SHP77 (cell line): ENCODE data around the gene VOPP1.

Experiments used
- DNase-seq, 2 experiments: peaks; one replicate each; lab custom pipeline; 2025; lab: John Stamatoyannopoulos, UW

Gene VOPP1

DNA sequence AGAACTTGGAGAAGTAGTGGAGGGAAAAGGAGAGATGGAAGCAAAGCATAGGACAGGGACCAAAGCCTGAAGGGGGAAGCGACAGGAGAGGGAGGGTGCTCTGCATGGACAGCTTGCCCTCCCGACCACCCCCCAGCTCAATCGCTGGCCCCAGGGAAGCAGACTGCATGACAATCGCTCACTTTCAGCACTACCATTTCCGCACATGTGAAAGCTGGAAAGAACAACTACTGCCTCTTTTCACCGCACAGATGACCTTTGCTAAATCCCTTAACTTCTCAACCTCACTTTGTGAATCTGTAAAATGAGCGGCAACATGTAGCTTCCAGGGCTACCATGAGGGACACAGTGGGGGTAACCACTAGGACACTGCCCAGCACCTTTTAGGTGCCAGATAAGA lies 17.1 kb downstream of the VOPP1 start:
- DNase-seq, result no peak

GRCh38 chr7:55554038-55554437 lies 18.3 kb downstream of the VOPP1 start:
- no peak for DNase-seq

GRCh38 chr7:55553024-55553345 lies 19.3 kb downstream of the VOPP1 start:
- DNase-seq, result no peak

GRCh38 chr7:55552320-55553023 lies 19.8 kb downstream of the VOPP1 start:
- DNase-seq, result no peak

GRCh38 chr7:55550841-55551537 lies 21.3 kb downstream of the VOPP1 start:
- DNase-seq, result no peak

GRCh38 chr7:55550010-55550663 lies 22.2 kb downstream of the VOPP1 start:
- DNase-seq, result peak; percentile 60 to 86

GRCh38 chr7:55549457-55549856 lies 22.8 kb downstream of the VOPP1 start:
- peak in 1 of 2 experiments; percentile 38 for DNase-seq

DNA sequence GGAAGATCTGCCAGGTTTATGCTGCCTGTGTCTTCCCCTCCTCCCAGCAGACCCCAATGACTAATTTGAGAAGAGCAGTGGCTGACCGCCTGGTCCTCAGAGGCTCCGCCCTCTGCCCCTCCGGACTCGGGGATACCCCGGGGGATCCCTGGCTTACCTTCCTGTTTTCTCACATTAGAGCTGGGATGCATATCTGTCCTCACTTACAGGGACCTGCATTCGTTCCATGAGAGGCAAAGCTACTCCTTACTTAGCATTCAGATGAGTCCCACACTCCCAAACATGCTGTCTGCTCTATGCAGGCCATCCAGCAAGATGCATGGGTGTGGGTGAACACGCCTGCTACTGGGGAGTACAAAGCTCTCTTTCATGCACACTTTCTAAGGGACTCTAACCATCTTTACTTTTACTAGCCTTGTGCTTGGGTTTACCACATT lies 24.0 kb downstream of the VOPP1 start:
- no peak for DNase-seq

- peak; percentile 90 to 95 for DNase-seq
Observed at GRCh38 chr7:55546814-55547213, 25.5 kb downstream of the VOPP1 start.

DNA sequence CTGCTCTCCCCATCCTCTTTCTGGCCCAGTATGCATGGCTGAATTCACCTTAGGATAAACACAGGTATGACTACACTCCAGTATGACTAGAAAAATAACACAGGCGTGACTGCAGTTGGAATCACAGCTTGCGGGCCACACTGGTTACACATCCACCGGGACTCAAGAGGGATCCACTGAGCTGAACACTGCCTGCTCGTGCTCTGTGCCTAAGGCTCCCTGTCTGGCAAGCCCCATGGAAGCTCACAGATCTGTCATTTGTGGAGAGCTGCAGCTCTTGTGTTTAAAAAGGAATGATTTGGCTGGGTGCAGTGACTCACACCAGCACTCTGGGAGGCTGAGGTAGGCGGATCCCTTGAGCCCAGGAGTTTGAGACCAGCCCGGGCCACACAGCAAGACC lies 26.8 kb downstream of the VOPP1 start:
- peak in 1 of 2 experiments; percentile 40 for DNase-seq

DNA sequence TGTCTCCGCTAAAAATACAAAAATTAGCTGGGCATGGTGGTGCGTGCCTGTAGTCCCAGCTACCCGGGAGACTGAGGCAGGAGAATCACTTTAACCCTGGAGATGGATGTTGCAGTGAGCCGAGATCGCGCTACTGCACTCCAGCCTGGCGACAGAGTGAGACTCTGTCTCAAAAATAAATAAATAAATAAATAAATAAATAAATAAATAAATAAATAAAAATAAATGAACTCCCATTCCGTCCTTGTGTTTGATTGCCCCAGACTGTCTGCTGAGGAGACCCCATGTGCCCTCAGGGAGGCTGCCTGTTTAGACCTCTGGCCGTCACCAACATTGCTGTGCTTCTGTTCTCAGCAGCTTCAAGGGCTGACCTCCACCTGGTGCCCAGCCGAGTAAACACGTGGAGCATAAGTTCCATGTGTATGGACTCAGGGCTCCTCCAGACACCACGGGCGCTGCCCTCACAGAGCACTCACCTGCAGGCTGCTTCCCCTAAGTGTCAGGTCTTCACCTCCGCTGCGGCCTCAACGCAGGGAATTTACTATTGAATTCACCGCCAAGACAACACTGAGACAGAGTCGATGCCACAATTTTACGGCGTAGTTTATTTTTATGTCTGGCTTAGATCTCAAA lies 32.0 kb downstream of the VOPP1 start:
- DNase-seq, result no peak

DNA sequence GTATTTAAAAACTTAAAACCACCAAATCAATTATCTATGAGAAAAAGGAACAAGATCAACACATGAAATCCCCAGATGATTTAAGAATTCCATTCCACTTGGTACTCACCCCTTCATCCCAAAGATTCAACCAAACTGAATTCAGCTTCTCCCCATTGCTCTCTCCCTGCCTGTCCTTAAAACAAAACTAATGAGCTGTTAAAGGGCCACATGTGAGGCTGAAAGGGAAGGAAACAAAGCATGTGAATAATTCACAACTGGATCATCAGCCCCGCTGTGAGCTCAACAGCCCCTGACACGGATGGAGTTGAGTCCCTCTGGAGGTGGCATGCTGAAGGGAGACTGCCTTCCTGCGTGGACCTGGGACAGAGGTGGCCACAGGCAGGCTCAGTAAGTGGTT lies 32.9 kb downstream of the VOPP1 start:
- DNase-seq, result no peak

- DNase-seq, result no peak
Observed at GRCh38 chr7:55538538-55538937, 33.8 kb downstream of the VOPP1 start.

GRCh38 chr7:55537458-55537990 lies 34.8 kb downstream of the VOPP1 start:
- no peak for DNase-seq

DNA sequence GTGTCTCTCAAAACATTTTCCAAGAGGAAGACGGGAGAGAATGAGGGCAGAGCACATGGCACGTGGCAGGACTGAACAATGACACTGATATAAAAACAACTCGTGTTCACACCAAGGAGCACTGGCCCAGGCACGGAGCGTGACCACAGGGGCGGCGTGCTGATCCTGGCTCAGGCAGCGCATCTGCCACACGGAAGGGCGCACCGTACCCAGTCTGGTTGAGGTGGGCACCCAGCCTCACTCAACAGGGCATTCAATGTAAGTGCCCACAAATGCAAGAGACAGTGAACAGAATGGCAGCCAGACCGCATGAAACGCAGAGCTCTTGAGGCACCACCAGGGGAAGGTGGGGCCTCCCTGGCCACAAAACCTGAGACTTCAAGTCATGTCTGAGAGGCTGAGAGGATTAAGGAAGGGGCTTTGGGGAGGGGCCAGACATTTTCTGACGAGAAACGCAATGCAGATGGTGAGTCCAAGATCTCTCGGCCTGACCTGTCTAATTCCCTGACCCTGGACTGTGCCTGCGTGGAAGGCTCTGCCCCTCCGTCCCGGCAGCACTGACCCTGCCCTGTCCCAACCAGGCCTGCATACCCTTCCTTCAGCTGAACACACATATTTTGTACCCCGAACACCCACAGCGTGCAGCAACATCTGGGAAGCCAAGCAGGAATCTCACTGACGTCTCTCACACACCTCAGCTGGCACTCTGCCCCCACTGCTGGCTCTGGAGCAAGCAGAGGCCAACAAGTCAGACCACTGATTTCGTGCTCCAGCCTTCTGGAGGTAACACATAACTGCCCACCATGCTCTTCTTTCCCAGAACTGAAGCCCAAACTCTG lies 35.5 kb downstream of the VOPP1 start:
- DNase-seq, result no peak

DNA sequence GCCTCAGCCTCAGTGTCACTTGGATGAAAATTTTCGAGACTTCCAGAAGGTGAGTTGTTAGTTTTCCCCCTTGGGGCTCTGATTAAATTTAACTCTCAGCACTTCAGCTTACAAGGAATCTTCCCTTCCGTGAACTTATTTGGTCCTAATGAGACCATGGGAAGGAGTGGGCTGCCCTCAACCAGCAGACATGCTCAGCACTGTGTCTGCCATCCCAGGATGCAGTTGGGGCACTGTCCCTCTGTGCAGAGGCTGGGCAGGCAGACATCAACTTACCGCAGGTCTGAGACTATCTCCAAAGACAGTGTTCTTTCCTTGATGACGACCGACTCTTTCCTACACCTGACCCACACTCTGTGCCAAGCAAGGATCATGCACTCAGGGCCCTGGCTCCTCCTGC lies 36.7 kb downstream of the VOPP1 start:
- DNase-seq, result no peak

GRCh38 chr7:55534916-55535590 lies 37.2 kb downstream of the VOPP1 start:
- DNase-seq, result no peak

- peak; percentile 40 to 50 for DNase-seq
Observed at GRCh38 chr7:55534262-55534915, 37.9 kb downstream of the VOPP1 start.

DNA sequence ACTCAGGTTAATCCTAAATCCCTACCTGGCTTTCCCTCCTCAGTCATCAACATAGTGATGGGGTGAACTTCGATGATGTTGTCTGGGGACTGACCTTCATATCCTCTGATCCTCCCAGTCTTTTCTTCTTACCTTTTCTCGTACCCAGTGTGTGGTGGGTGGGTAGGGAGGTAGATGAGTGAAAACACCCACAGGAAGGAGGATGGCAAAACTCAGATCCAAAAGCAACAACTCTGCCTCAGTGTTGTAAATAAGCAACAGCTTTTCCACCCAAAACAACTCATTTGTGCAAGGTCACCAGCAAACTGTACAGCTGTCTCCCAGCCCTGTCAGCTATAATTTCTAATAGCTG lies 38.6 kb downstream of the VOPP1 start:
- DNase-seq, result no peak

GRCh38 chr7:55533050-55533728 lies 39.1 kb downstream of the VOPP1 start:
- peak; percentile 51 to 67 for DNase-seq
